Endodermal cell (in vitro differentiated cells): ENCODE data around the gene CXCL16. TPM values are rescaled to one million over a fixed set of nuclear protein-coding genes. Genes with fewer than 3 reads are reported as not detected.
"Not testable (repeated sequence)": the region's sequence is repeated elsewhere in the genome, so short reads cannot be mapped to it uniquely, and the experiment has no call there.

Experiments
- DNase-seq: peaks from one replicate; pipeline ENCODE4 v3.0.0-alpha.2; 2017
- H3K27ac ChIP-seq: 2 replicates; pipeline ENCODE4 v1.5.1; 2013; ENCODE audit warnings: mild to moderate bottlenecking, low read depth, low read length, moderate library complexity
- H3K27me3 ChIP-seq: 2 replicates; pipeline ENCODE4 v1.6.1; 2013; ENCODE audit warnings: mild to moderate bottlenecking, low read length, moderate library complexity; ENCODE audit not compliant: insufficient read depth, control insufficient read depth, poor library complexity, severe bottlenecking
- H3K36me3 ChIP-seq: 2 replicates; pipeline ENCODE4 v1.7.0; 2013; ENCODE audit warnings: mild to moderate bottlenecking, low read length, moderate library complexity; ENCODE audit not compliant: control insufficient read depth, insufficient read depth
- H3K4me1 ChIP-seq: one replicate; pipeline ENCODE4 v1.7.0; 2013; ENCODE audit warnings: low read length; ENCODE audit not compliant: control insufficient read depth, insufficient read depth
- H3K4me3 ChIP-seq: 2 replicates; pipeline ENCODE4 v1.5.1; 2013; ENCODE audit warnings: mild to moderate bottlenecking, low read length, moderate library complexity
- H3K9ac ChIP-seq: 2 replicates; pipeline ENCODE4 v1.6.1; 2013; ENCODE audit warnings: mild to moderate bottlenecking, low read length, moderate library complexity; ENCODE audit not compliant: poor library complexity, severe bottlenecking; ENCODE audit errors: extremely low read depth
- H3K9me3 ChIP-seq: 2 replicates; pipeline ENCODE4 v1.6.1; 2013; ENCODE audit warnings: mild to moderate bottlenecking, low read length, moderate library complexity; ENCODE audit not compliant: control insufficient read depth
- H3K27ac Mint-ChIP-seq: 2 replicates; pipeline ENCODE4 v1.8.0; 2020; ENCODE audit warnings: mixed read lengths
- H3K27me3 Mint-ChIP-seq: 2 replicates; pipeline ENCODE4 v1.8.0; 2021; ENCODE audit warnings: mild to moderate bottlenecking, mixed read lengths; ENCODE audit not compliant: insufficient read depth
- H3K36me3 Mint-ChIP-seq: 2 replicates; pipeline ENCODE4 v1.8.0; 2020; ENCODE audit warnings: low read depth, mixed read lengths
- H3K4me1 Mint-ChIP-seq: 2 replicates; pipeline ENCODE4 v1.8.0; 2020; ENCODE audit warnings: mixed read lengths
- H3K4me3 Mint-ChIP-seq: 2 replicates; pipeline ENCODE4 v1.8.0; 2020; ENCODE audit warnings: mild to moderate bottlenecking, moderate library complexity, mixed read lengths
- H3K9me3 Mint-ChIP-seq: 2 replicates; pipeline ENCODE4 v1.8.0; 2020; ENCODE audit warnings: mild to moderate bottlenecking, mixed read lengths
- WGBS, 2 experiments: methylation state at CpG; one replicate each; pipeline versions ENCODE4 v1.1.5 to v1.1.7; 2013; ENCODE audit warnings: missing lambda C conversion rate in 2 of 2, mixed read lengths in 1 of 2; ENCODE audit not compliant: insufficient coverage in 1 of 2, insufficient read length in 1 of 2; 5-methylcytosine and 5-hydroxymethylcytosine counted together
- total RNA-seq, 2 donors: library from RNA; stranded (reverse); fragmentation: NEBNext Ultra II Directional in 1 of 2; extraction: Animal tissue kit (Norgen Biotek cat#: 25700) in 1 of 2; gene quantifications; 2 replicates in 1 of 2; 3 replicates in 1 of 2; pipeline ENCODE4 v1.2.1, GENCODE V29; 2021
- TF ChIP-seq, protein P1 (sequence below): fragments of 200-600 bp; sonication (generic); conservative IDR thresholded peaks from 2 replicates; pipeline ENCODE4 v1.5.0; 2021; ENCODE audit warnings: antibody characterized with exemption, mild to moderate bottlenecking

The CXCL16 gene
- total RNA-seq, 2 donors from 2014 or later: 0.60 to 0.73 TPM

DNA sequence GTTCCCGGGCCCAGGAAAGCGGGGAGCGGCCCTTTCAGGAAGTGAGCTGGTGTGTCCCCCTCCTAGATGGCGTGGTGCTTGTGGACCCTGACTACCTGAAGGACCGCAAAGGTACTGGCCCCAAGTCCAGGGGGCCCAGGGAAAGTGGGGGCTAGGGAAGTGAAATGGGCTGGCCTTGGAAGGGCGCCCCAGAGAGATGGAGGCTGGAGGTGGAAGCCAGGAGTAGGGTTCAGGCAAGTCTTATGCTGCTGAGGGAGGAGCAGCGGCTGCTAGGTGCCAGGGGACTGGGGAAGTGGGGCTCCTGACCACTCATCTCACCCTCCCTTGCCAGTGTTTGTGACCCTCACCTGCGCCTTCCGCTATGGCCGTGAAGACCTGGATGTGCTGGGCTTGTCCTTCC lies 23.6 kb downstream of the CXCL16 start:
- TF ChIP-seq, protein P1, sequence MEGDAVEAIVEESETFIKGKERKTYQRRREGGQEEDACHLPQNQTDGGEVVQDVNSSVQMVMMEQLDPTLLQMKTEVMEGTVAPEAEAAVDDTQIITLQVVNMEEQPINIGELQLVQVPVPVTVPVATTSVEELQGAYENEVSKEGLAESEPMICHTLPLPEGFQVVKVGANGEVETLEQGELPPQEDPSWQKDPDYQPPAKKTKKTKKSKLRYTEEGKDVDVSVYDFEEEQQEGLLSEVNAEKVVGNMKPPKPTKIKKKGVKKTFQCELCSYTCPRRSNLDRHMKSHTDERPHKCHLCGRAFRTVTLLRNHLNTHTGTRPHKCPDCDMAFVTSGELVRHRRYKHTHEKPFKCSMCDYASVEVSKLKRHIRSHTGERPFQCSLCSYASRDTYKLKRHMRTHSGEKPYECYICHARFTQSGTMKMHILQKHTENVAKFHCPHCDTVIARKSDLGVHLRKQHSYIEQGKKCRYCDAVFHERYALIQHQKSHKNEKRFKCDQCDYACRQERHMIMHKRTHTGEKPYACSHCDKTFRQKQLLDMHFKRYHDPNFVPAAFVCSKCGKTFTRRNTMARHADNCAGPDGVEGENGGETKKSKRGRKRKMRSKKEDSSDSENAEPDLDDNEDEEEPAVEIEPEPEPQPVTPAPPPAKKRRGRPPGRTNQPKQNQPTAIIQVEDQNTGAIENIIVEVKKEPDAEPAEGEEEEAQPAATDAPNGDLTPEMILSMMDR: no peak
- DNase-seq: no peak
- no peaks in the 10 kb centered on the region for H3K9me3 ChIP-seq
- Mint-ChIP-seq H3K4me3 (no peak overlapping the region), H3K4me1 (peaks cover 4% of the 10 kb centered on the region), H3K36me3 (peaks cover 29% of the 10 kb centered on the region), H3K27ac (no peak overlapping the region), H3K9me3 (no peaks in the 10 kb centered on the region), H3K27me3 (peaks cover 5% of the 10 kb centered on the region)
- no peak overlapping the region for H3K27ac ChIP-seq
- no peak overlapping the region for H3K9ac ChIP-seq
- H3K4me1 ChIP-seq: no peaks in the 10 kb centered on the region
- H3K4me3 ChIP-seq: no peak overlapping the region
- H3K27me3 ChIP-seq: no peaks in the 10 kb centered on the region
- peaks cover 5% of the 10 kb centered on the region for H3K36me3 ChIP-seq
- 95 to 100% methylated on average over 2 to 10 of the region's 10 CpGs for WGBS, 2 experiments

DNA sequence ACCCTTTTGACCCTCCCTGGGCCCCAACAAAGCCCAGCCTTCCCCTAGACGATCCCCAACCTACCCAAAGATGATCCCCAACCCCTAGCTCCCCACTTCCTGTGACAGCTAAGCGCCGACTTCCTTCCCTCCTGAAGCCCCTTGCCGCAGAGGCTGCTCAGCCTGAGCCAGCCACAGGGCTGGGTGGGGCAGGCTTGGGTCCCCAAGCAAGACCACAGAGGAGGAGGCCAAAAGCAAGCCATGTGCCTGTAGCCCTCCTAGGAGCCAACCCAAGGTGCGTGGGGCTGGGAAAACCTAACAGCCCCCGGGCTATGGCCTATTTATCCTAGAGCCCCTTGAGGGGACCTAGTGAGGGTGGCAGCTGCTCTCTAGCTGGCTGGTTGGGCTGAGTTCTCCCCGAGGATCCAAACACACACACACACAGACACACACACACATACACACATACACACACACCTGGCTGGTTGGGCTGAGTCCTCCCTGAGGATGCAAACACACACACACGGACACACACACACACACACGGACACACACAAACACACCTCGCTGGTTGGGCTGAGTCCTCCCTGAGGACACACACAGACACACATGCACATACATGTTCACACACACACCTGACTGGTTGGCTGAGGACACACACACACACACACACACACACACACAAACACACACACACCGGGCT lies 24.5 kb downstream of the CXCL16 start:
- TF ChIP-seq, protein P1: no peak
- Histone ChIP-seq H3K27ac (no peak overlapping the region), H3K4me1 (no peaks in the 10 kb centered on the region), H3K36me3 (peaks cover 5% of the 10 kb centered on the region), H3K27me3 (no peaks in the 10 kb centered on the region), H3K9me3 (no peaks in the 10 kb centered on the region), H3K9ac (no peak overlapping the region), H3K4me3 (no peak overlapping the region)
- peaks cover 5% of the 10 kb centered on the region for H3K4me1 Mint-ChIP-seq
- H3K36me3 Mint-ChIP-seq: peaks cover 20% of the 10 kb centered on the region
- WGBS, 2 experiments: 86 to 90% methylated on average over 1 to 11 of the region's 11 CpGs
- H3K9me3 Mint-ChIP-seq: no peaks in the 10 kb centered on the region
- no peak overlapping the region for H3K4me3 Mint-ChIP-seq
- peaks cover 6% of the 10 kb centered on the region for H3K27me3 Mint-ChIP-seq
- DNase-seq: no peak
- H3K27ac Mint-ChIP-seq: no peak overlapping the region

DNA sequence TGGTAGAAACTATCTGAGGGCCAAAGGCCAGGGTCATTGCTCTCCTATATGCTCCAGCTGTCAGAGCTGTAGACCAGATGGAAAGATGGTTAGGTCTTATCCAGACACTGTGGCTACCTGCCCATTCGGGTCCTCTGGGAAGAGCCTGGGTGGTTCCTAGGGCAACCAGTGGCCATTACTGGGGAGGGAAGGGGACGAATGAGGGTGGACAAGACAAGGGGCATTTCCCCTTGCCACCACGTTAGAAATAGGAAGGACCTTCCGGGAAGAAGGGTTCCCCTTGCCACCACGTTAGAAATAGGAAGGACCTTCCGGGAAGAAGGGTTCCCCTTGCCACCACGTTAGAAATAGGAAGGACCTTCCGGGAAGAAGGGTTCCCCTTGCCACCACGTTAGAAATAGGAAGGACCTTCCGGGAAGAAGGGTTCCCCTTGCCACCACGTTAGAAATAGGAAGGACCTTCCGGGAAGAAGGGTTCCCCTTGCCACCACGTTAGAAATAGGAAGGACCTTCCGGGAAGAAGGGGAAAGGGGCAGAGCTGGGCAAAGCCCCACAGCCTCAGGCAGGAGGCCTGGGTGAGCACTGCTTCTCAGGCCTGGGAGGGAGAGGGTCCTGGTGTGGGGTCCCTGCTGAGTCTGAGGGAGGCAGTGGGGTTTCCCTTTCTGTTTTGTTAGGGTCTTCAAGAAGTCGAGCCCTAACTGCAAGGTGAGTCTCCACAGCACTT lies 25.2 kb downstream of the CXCL16 start:
- not testable (repeated sequence) for H3K4me3 Mint-ChIP-seq, H3K4me1 ChIP-seq, H3K9me3 ChIP-seq, H3K27ac Mint-ChIP-seq, H3K4me3 ChIP-seq, H3K27me3 Mint-ChIP-seq, DNase-seq, H3K27me3 ChIP-seq, H3K9me3 Mint-ChIP-seq, H3K4me1 Mint-ChIP-seq, H3K36me3 ChIP-seq, H3K9ac ChIP-seq, H3K27ac ChIP-seq
- WGBS, 2 experiments: 85 to 86% methylated on average over 2 to 7 of the region's 15 CpGs
- H3K36me3 Mint-ChIP-seq: peaks cover 16% of the 10 kb centered on the region
